HG02943 (cell line): Measurements from ENCODE around the gene NUDT2.
"Not testable (repeated sequence)": the region's sequence is repeated elsewhere in the genome, so short reads cannot be mapped to it uniquely, and the experiment has no call there.

ENCODE experiments used
- ATAC-seq: cut with Tn5 transposase; IDR thresholded peaks from one replicate; pipeline ENCODE4 v1.9.1; 2021; ENCODE audit warnings: mild to moderate bottlenecking, low read depth, moderate library complexity; ENCODE audit not compliant: unreplicated experiment

The NUDT2 gene

GRCh38 chr9:34328987-34329832, at the start of gene NUDT2, which contains the start of gene KIF24:
NUDT2 (plus strand) TSS chr9:34329569; CDS start chr9:34339040, 9,471 bp downstream.
KIF24 (minus strand) TSS chr9:34329268; CDS start chr9:34311346, 17,922 bp downstream.
- peak; percentile 96 for ATAC-seq

GRCh38 chr9:34282096-34282495, 47.3 kb upstream of the NUDT2 start:
- ATAC-seq: no peak

GRCh38 chr9:34289159-34289558, 40.2 kb upstream of the NUDT2 start:
- no peak for ATAC-seq

- ATAC-seq: no peak
Observed at GRCh38 chr9:34291023-34291422, 38.3 kb upstream of the NUDT2 start.

GRCh38 chr9:34291423-34291822, 37.9 kb upstream of the NUDT2 start:
- ATAC-seq: no peak

- no peak for ATAC-seq
Observed at GRCh38 chr9:34292552-34292951, 36.8 kb upstream of the NUDT2 start.

- not testable (repeated sequence) for ATAC-seq
Observed at GRCh38 chr9:34301064-34301463, 28.3 kb upstream of the NUDT2 start.

- ATAC-seq: not testable (repeated sequence)
Observed at GRCh38 chr9:34308316-34308715, 21.1 kb upstream of the NUDT2 start.

- no peak for ATAC-seq
Observed at GRCh38 chr9:34310215-34310614, 19.2 kb upstream of the NUDT2 start.

GRCh38 chr9:34311499-34312185, 17.7 kb upstream of the NUDT2 start:
- no peak for ATAC-seq

- no peak for ATAC-seq
Observed at GRCh38 chr9:34317436-34317835, 11.9 kb upstream of the NUDT2 start.

GRCh38 chr9:34318163-34318790, 11.1 kb upstream of the NUDT2 start:
- no peak for ATAC-seq

GRCh38 chr9:34321451-34321850, 7.9 kb upstream of the NUDT2 start:
- ATAC-seq: no peak

- no peak for ATAC-seq
Observed at GRCh38 chr9:34322899-34323591, 6.3 kb upstream of the NUDT2 start.

- no peak for ATAC-seq
Observed at GRCh38 chr9:34326690-34327089, 2.7 kb upstream of the NUDT2 start.

GRCh38 chr9:34328500-34328986, 826 bp upstream of the NUDT2 start:
- no peak for ATAC-seq

- ATAC-seq: no peak
Observed at GRCh38 chr9:34331196-34331595, 1.8 kb downstream of the NUDT2 start.

GRCh38 chr9:34332076-34332964, 3.0 kb downstream of the NUDT2 start:
- ATAC-seq: no peak

- no peak for ATAC-seq
Observed at GRCh38 chr9:34333836-34334235, 4.5 kb downstream of the NUDT2 start.
